Measurements from ENCODE around the gene CCNB2.

The CCNB2 gene

GRCh38 chr15:59096429-59096828, 8.5 kb upstream of the CCNB2 start:
- DNase-seq (ENCODE audit: low read depth, low spot score), result no peak
- TF ChIP-seq POLR2AphosphoS5 (IDR thresholded peaks at IDR 0.05; ENCODE audit: borderline replicate concordance, low read depth, low read length), result no peak
- no peak for TF ChIP-seq FOXP2 (optimal IDR thresholded peaks at IDR 0.05; ENCODE audit: control extremely low read depth, extremely low read length, insufficient read depth)
- TF ChIP-seq EZH2 (IDR thresholded peaks at IDR 0.05), result no peak
- no peaks in the 10 kb centered on the region for H3K9me3 ChIP-seq (ENCODE audit: low read depth, low read length)
- no peak overlapping the region for H3K27ac ChIP-seq
- H3K9ac ChIP-seq (ENCODE audit: insufficient read length), result no peak overlapping the region
- no peak overlapping the region for H3K4me3 ChIP-seq
- H3K36me3 ChIP-seq (ENCODE audit: insufficient read depth, low read length), result peaks cover 52% of the 10 kb centered on the region

GRCh38 chr15:59099162-59099685, 5.7 kb upstream of the CCNB2 start:
- Histone ChIP-seq H3K27ac (no peak overlapping the region), H3K36me3 (ENCODE audit: insufficient read depth, low read length) (peaks cover 26% of the 10 kb centered on the region)
- no peak for TF ChIP-seq EZH2 (IDR thresholded peaks at IDR 0.05)
- TF ChIP-seq POLR2AphosphoS5 (IDR thresholded peaks at IDR 0.05; ENCODE audit: borderline replicate concordance, low read depth, low read length), result no peak
- no peak for TF ChIP-seq FOXP2 (optimal IDR thresholded peaks at IDR 0.05; ENCODE audit: control extremely low read depth, extremely low read length, insufficient read depth)

GRCh38 chr15:59104602-59104911, 389 bp upstream of the CCNB2 start:
- Histone ChIP-seq H3K4me3 (peak overlapping the region; percentile 90), H3K36me3 (ENCODE audit: insufficient read depth, low read length) (peaks cover 27% of the 10 kb centered on the region), H3K9me3 (ENCODE audit: low read depth, low read length) (no peaks in the 10 kb centered on the region), H3K9ac (ENCODE audit: insufficient read length) (peak overlapping the region; percentile 48), H3K27ac (peak overlapping the region; percentile 75)
- DNase-seq (ENCODE audit: low read depth, low spot score), result no peak
- TF ChIP-seq FOXP2 (optimal IDR thresholded peaks at IDR 0.05; ENCODE audit: control extremely low read depth, extremely low read length, insufficient read depth), result no peak
- no peak for TF ChIP-seq POLR2AphosphoS5 (IDR thresholded peaks at IDR 0.05; ENCODE audit: borderline replicate concordance, low read depth, low read length)
- no peak for TF ChIP-seq EZH2 (IDR thresholded peaks at IDR 0.05)

More at GRCh38 chr15:59099162-59099685, 5.7 kb upstream of the CCNB2 start:
- H3K9me3 ChIP-seq (ENCODE audit: low read depth, low read length), result no peaks in the 10 kb centered on the region
- DNase-seq (ENCODE audit: low read depth, low spot score), result no peak
- H3K9ac ChIP-seq (ENCODE audit: insufficient read length), result no peak overlapping the region
- no peak overlapping the region for H3K4me3 ChIP-seq

- Histone ChIP-seq H3K9me3 (ENCODE audit: low read depth, low read length) (no peaks in the 10 kb centered on the region), H3K4me3 (peak overlapping the region; percentile 90), H3K27ac (peak overlapping the region; percentile 84; the same call in 1 of the 2 replicates), H3K36me3 (ENCODE audit: insufficient read depth, low read length) (peaks cover 39% of the 10 kb centered on the region), H3K9ac (ENCODE audit: insufficient read length) (peak overlapping the region; percentile 91)
- TF ChIP-seq POLR2AphosphoS5 (IDR thresholded peaks at IDR 0.05; ENCODE audit: borderline replicate concordance, low read depth, low read length) (no peak), FOXP2 (optimal IDR thresholded peaks at IDR 0.05; ENCODE audit: control extremely low read depth, extremely low read length, insufficient read depth) (no peak), EZH2 (IDR thresholded peaks at IDR 0.05) (no peak)
- no peak for DNase-seq (ENCODE audit: low read depth, low spot score)
Measured at GRCh38 chr15:59105854-59106253, 908 bp downstream of the CCNB2 start.

GRCh38 chr15:59111251-59111650, 6.3 kb downstream of the CCNB2 start:
- Histone ChIP-seq H3K27ac (no peak overlapping the region), H3K4me3 (no peak overlapping the region), H3K9ac (ENCODE audit: insufficient read length) (no peak overlapping the region), H3K36me3 (ENCODE audit: insufficient read depth, low read length) (peaks cover 82% of the 10 kb centered on the region), H3K9me3 (ENCODE audit: low read depth, low read length) (no peaks in the 10 kb centered on the region)
- no peak for DNase-seq (ENCODE audit: low read depth, low spot score)
- no peak for TF ChIP-seq EZH2 (IDR thresholded peaks at IDR 0.05)
- TF ChIP-seq FOXP2 (optimal IDR thresholded peaks at IDR 0.05; ENCODE audit: control extremely low read depth, extremely low read length, insufficient read depth), result no peak
- TF ChIP-seq POLR2AphosphoS5 (IDR thresholded peaks at IDR 0.05; ENCODE audit: borderline replicate concordance, low read depth, low read length), result no peak

- H3K4me3 ChIP-seq, result no peak overlapping the region
Measured at GRCh38 chr15:59115047-59115446, 10.1 kb downstream of the CCNB2 start.

GRCh38 chr15:59116141-59116540, 11.2 kb downstream of the CCNB2 start:
- H3K9ac ChIP-seq (ENCODE audit: insufficient read length), result no peak overlapping the region
- H3K27ac ChIP-seq, result no peak overlapping the region
- peaks cover 87% of the 10 kb centered on the region for H3K36me3 ChIP-seq (ENCODE audit: insufficient read depth, low read length)
- no peak overlapping the region for H3K4me3 ChIP-seq
- H3K9me3 ChIP-seq (ENCODE audit: low read depth, low read length), result no peaks in the 10 kb centered on the region
- no peak for TF ChIP-seq EZH2 (IDR thresholded peaks at IDR 0.05)
- no peak for TF ChIP-seq POLR2AphosphoS5 (IDR thresholded peaks at IDR 0.05; ENCODE audit: borderline replicate concordance, low read depth, low read length)
- no peak for DNase-seq (ENCODE audit: low read depth, low spot score)

More at GRCh38 chr15:59115047-59115446, 10.1 kb downstream of the CCNB2 start:
- H3K9ac ChIP-seq (ENCODE audit: insufficient read length), result no peak overlapping the region
- no peak for DNase-seq (ENCODE audit: low read depth, low spot score)
- H3K27ac ChIP-seq, result no peak overlapping the region
- H3K9me3 ChIP-seq (ENCODE audit: low read depth, low read length), result no peaks in the 10 kb centered on the region
- TF ChIP-seq EZH2 (IDR thresholded peaks at IDR 0.05) (no peak), FOXP2 (optimal IDR thresholded peaks at IDR 0.05; ENCODE audit: control extremely low read depth, extremely low read length, insufficient read depth) (no peak), POLR2AphosphoS5 (IDR thresholded peaks at IDR 0.05; ENCODE audit: borderline replicate concordance, low read depth, low read length) (no peak)
- peaks cover 87% of the 10 kb centered on the region for H3K36me3 ChIP-seq (ENCODE audit: insufficient read depth, low read length)

- H3K36me3 ChIP-seq (ENCODE audit: insufficient read depth, low read length), result peaks cover 85% of the 10 kb centered on the region
- no peak overlapping the region for H3K27ac ChIP-seq
- H3K9ac ChIP-seq (ENCODE audit: insufficient read length), result no peak overlapping the region
- H3K4me3 ChIP-seq, result no peak overlapping the region
- no peak for DNase-seq (ENCODE audit: low read depth, low spot score)
- TF ChIP-seq FOXP2 (optimal IDR thresholded peaks at IDR 0.05; ENCODE audit: control extremely low read depth, extremely low read length, insufficient read depth) (no peak), EZH2 (IDR thresholded peaks at IDR 0.05) (no peak), POLR2AphosphoS5 (IDR thresholded peaks at IDR 0.05; ENCODE audit: borderline replicate concordance, low read depth, low read length) (no peak)
- H3K9me3 ChIP-seq (ENCODE audit: low read depth, low read length), result no peaks in the 10 kb centered on the region
Measured at GRCh38 chr15:59116771-59117170, 11.8 kb downstream of the CCNB2 start.

GRCh38 chr15:59119625-59120024, 14.7 kb downstream of the CCNB2 start:
- TF ChIP-seq POLR2AphosphoS5 (IDR thresholded peaks at IDR 0.05; ENCODE audit: borderline replicate concordance, low read depth, low read length), result no peak
- no peak for TF ChIP-seq FOXP2 (optimal IDR thresholded peaks at IDR 0.05; ENCODE audit: control extremely low read depth, extremely low read length, insufficient read depth)
- Histone ChIP-seq H3K4me3 (no peak overlapping the region), H3K36me3 (ENCODE audit: insufficient read depth, low read length) (peaks cover 89% of the 10 kb centered on the region), H3K9me3 (ENCODE audit: low read depth, low read length) (no peaks in the 10 kb centered on the region), H3K27ac (no peak overlapping the region), H3K9ac (ENCODE audit: insufficient read length) (no peak overlapping the region)
- DNase-seq (ENCODE audit: low read depth, low spot score), result no peak

Measured in SK-N-MC (cell line).